Measurements from ENCODE around the gene IGSF3.

GRCh38 chr1:116587501-116588227 is 79.9 kb downstream of the IGSF3 start:
- TF ChIP-seq, protein P1, sequence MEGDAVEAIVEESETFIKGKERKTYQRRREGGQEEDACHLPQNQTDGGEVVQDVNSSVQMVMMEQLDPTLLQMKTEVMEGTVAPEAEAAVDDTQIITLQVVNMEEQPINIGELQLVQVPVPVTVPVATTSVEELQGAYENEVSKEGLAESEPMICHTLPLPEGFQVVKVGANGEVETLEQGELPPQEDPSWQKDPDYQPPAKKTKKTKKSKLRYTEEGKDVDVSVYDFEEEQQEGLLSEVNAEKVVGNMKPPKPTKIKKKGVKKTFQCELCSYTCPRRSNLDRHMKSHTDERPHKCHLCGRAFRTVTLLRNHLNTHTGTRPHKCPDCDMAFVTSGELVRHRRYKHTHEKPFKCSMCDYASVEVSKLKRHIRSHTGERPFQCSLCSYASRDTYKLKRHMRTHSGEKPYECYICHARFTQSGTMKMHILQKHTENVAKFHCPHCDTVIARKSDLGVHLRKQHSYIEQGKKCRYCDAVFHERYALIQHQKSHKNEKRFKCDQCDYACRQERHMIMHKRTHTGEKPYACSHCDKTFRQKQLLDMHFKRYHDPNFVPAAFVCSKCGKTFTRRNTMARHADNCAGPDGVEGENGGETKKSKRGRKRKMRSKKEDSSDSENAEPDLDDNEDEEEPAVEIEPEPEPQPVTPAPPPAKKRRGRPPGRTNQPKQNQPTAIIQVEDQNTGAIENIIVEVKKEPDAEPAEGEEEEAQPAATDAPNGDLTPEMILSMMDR (IDR thresholded peaks at IDR 0.05; ENCODE audit: control extremely low read depth in 1 of 3, insufficient read depth in 1 of 3, low read depth in 1 of 3, low read length in 3 of 3) = no peak
- TF ChIP-seq E2F6 (IDR thresholded peaks at IDR 0.05) (no peak), RAD21 (IDR thresholded peaks at IDR 0.05 in 1 of 2, conservative IDR thresholded peaks at IDR 0.05 in 1 of 2; ENCODE audit: low read depth in 2 of 2, low read length in 2 of 2) (no peak)

Data from H1 (cell line).